NCI-H2227 (cell line): Measurements from ENCODE around the gene CCDC89.

ENCODE experiments used
- DNase-seq: peaks from one replicate; lab custom pipeline; 2025; ENCODE audit not compliant: unreplicated experiment; lab: John Stamatoyannopoulos, UW

CCDC89 gene

GRCh38 chr11:85685820-85686459 is at the start of gene CCDC89:
Gene CCDC89 (minus strand): TSS chr11:85686195. CDS start chr11:85686130, 65 bp downstream.
- peak; percentile 90 for DNase-seq

GRCh38 chr11:85732965-85733364 is 47.0 kb upstream of the CCDC89 start:
- DNase-seq = no peak

GRCh38 chr11:85726381-85726780 is 40.4 kb upstream of the CCDC89 start:
- no peak for DNase-seq

- no peak for DNase-seq
Observed at GRCh38 chr11:85725510-85726258, 39.7 kb upstream of the CCDC89 start.

GRCh38 chr11:85724748-85725465 is 38.9 kb upstream of the CCDC89 start:
- no peak for DNase-seq

- DNase-seq = no peak
Observed at GRCh38 chr11:85723088-85723487, 37.1 kb upstream of the CCDC89 start.

GRCh38 chr11:85721191-85721590 is 35.2 kb upstream of the CCDC89 start:
- DNase-seq = no peak

- DNase-seq = peak; percentile 31
Observed at GRCh38 chr11:85718991-85719807, 33.2 kb upstream of the CCDC89 start.

- no peak for DNase-seq
Observed at GRCh38 chr11:85718126-85718943, 32.3 kb upstream of the CCDC89 start.

- no peak for DNase-seq
Observed at GRCh38 chr11:85717429-85717828, 31.4 kb upstream of the CCDC89 start.

- no peak for DNase-seq
Observed at GRCh38 chr11:85712953-85713352, 27.0 kb upstream of the CCDC89 start.

GRCh38 chr11:85710917-85711316 is 24.9 kb upstream of the CCDC89 start:
- peak; percentile 35 for DNase-seq

GRCh38 chr11:85709941-85710702 is 24.1 kb upstream of the CCDC89 start:
- no peak for DNase-seq

- DNase-seq = no peak
Observed at GRCh38 chr11:85705800-85706199, 19.8 kb upstream of the CCDC89 start.

- DNase-seq = no peak
Observed at GRCh38 chr11:85704967-85705366, 19.0 kb upstream of the CCDC89 start.

GRCh38 chr11:85699957-85700741 is 14.2 kb upstream of the CCDC89 start:
- no peak for DNase-seq

GRCh38 chr11:85698195-85698594 is 12.2 kb upstream of the CCDC89 start:
- DNase-seq = no peak

GRCh38 chr11:85697747-85698146 is 11.8 kb upstream of the CCDC89 start:
- no peak for DNase-seq

- no peak for DNase-seq
Observed at GRCh38 chr11:85695546-85695945, 9.6 kb upstream of the CCDC89 start.
